Thyroid gland (tissue), 4 donors: ENCODE results near the gene GCC2.

Experiments used
- POLR2A ChIP-seq, 2 donors: fragments of 450-650 bp; IDR thresholded peaks; one replicate each; pipeline ENCODE4 v1.6.1; 2017; ENCODE audit warnings: antibody characterized with exemption in 2 of 2, mild to moderate bottlenecking in 2 of 2, moderate library complexity in 1 of 2
- TF ChIP-seq, protein P1 (sequence below), 6 experiments: fragments of 200-600 bp in 3 of 6; fragments of 450-650 bp in 3 of 6; sonication (generic) in 3 of 6; IDR thresholded peaks; one replicate each; pipeline ENCODE4 v1.5.1; 2016 to 2019; ENCODE audit warnings: antibody characterized with exemption in 6 of 6, mild to moderate bottlenecking in 2 of 6, inconsistent platforms in 1 of 6, moderate library complexity in 1 of 6

DNA sequence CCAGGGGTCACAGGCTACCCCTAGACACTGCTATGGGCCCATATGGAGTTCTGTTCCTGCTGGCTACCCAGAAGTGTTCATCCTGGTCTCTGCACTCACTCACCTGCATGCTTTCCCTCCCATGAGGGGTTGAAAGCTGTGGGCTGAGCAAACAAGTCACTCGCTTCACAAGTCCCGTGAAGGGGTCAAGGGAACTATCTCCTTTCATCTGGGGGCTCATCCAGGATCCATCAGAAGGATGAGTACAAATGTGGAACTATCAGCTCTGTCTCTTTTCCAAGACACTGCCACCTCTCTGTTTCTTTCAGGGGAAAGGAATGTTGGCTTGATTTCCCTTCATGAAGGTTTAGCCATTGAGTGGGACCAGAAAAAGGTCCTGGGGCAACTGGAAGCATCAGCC, 49.5 kb upstream of the GCC2 start:
- no peak for TF ChIP-seq POLR2A (IDR thresholded peaks at IDR 0.05)
- TF ChIP-seq, protein P1, sequence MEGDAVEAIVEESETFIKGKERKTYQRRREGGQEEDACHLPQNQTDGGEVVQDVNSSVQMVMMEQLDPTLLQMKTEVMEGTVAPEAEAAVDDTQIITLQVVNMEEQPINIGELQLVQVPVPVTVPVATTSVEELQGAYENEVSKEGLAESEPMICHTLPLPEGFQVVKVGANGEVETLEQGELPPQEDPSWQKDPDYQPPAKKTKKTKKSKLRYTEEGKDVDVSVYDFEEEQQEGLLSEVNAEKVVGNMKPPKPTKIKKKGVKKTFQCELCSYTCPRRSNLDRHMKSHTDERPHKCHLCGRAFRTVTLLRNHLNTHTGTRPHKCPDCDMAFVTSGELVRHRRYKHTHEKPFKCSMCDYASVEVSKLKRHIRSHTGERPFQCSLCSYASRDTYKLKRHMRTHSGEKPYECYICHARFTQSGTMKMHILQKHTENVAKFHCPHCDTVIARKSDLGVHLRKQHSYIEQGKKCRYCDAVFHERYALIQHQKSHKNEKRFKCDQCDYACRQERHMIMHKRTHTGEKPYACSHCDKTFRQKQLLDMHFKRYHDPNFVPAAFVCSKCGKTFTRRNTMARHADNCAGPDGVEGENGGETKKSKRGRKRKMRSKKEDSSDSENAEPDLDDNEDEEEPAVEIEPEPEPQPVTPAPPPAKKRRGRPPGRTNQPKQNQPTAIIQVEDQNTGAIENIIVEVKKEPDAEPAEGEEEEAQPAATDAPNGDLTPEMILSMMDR (IDR thresholded peaks at IDR 0.05), result no peak
